Peyer's patch (tissue), 4 donors: ENCODE data around the gene HSF4.

Experiments
- POLR2A ChIP-seq, 2 donors: fragments of 450-650 bp; IDR thresholded peaks; one replicate each; pipeline ENCODE4 v1.5.1; 2017; ENCODE audit warnings: antibody characterized with exemption in 2 of 2, mild to moderate bottlenecking in 2 of 2, moderate library complexity in 2 of 2
- TF ChIP-seq, protein P1 (sequence below), 6 experiments: fragments of 450-650 bp in 4 of 6; fragments of 200-600 bp in 2 of 6; sonication (generic) in 1 of 6; IDR thresholded peaks; one replicate each; pipeline ENCODE4 v1.5.1; 2017 to 2019; ENCODE audit warnings: antibody characterized with exemption in 6 of 6, mild to moderate bottlenecking in 3 of 6, moderate library complexity in 1 of 6

DNA sequence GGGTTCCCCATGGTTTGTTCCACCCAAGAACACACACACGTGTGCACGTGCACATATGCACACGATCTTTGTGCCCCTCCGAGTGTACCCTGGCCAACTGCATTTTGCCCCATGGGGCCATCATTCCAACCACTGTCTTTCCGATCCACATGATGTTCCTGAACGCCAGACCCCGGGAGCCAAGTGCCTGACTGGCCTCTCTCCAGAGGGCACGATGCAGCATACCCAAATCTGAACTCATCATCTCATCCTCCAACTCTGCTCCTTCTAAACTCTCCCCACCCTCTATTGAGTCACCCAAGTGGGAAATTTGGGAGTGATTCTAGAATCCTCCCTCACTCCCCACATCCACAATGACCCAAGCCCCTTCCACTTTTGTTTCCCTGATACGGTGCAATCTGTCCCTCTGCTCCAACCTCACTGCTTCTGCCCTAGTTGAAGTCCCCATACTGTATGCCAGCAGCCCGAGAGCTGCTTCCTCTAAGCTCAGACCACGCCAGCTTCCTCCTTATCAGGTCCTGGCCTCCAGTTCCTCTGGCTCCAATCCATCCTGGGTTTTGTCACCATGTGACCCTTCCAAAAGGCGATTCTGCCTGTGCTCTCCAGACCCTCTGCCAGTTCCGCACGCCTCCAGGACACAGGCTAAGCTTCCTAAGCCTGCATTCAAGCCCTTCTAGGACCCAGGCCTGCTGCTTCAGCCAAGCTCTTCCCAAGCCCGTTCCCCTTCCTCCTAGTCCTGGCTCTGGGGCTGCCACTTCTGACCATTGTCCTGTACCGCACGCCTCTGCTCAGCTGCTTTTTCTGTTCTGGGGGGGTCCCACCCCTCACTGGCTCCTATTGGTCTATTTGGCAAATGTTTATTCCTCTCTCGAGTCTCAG lies 52.3 kb downstream of the HSF4 start:
- TF ChIP-seq, protein P1, sequence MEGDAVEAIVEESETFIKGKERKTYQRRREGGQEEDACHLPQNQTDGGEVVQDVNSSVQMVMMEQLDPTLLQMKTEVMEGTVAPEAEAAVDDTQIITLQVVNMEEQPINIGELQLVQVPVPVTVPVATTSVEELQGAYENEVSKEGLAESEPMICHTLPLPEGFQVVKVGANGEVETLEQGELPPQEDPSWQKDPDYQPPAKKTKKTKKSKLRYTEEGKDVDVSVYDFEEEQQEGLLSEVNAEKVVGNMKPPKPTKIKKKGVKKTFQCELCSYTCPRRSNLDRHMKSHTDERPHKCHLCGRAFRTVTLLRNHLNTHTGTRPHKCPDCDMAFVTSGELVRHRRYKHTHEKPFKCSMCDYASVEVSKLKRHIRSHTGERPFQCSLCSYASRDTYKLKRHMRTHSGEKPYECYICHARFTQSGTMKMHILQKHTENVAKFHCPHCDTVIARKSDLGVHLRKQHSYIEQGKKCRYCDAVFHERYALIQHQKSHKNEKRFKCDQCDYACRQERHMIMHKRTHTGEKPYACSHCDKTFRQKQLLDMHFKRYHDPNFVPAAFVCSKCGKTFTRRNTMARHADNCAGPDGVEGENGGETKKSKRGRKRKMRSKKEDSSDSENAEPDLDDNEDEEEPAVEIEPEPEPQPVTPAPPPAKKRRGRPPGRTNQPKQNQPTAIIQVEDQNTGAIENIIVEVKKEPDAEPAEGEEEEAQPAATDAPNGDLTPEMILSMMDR (IDR thresholded peaks at IDR 0.05) = no peak
- TF ChIP-seq POLR2A (IDR thresholded peaks at IDR 0.05) = no peak
